ENCODE measurements around the gene TMEM41B.

GRCh38 chr11:9293646-9294045, 20.7 kb downstream of the TMEM41B start:
- TF ChIP-seq TAF1 (IDR thresholded peaks at IDR 0.05; ENCODE audit: borderline replicate concordance, insufficient read depth, low read length) (no peak), POLR2AphosphoS5 (IDR thresholded peaks at IDR 0.05; ENCODE audit: low read depth, low read length) (no peak), REST (IDR thresholded peaks at IDR 0.05; ENCODE audit: insufficient read depth in 1 of 2, low read depth in 2 of 2, low read length in 2 of 2) (no peak), SIN3A (IDR thresholded peaks at IDR 0.05; ENCODE audit: borderline replicate concordance, insufficient read depth, low read length) (no peak), FOXP2 (optimal IDR thresholded peaks at IDR 0.05; ENCODE audit: borderline replicate concordance, extremely low read depth, extremely low read length, insufficient read depth) (no peak)

All from PFSK-1 (cell line).